Fibroblast of skin of right quadriceps (primary cell): ENCODE results near the gene RASSF3.
"Not testable (repeated sequence)": the region's sequence is repeated elsewhere in the genome, so short reads cannot be mapped to it uniquely, and the experiment has no call there.

ENCODE experiments used
- DNase-seq: peaks from one replicate; pipeline ENCODE4 v3.0.0-alpha.2; 2013

The RASSF3 gene

GRCh38 chr12:64672925-64673409 is 62.7 kb downstream of the RASSF3 start:
- peak; percentile 61 for DNase-seq

DNA sequence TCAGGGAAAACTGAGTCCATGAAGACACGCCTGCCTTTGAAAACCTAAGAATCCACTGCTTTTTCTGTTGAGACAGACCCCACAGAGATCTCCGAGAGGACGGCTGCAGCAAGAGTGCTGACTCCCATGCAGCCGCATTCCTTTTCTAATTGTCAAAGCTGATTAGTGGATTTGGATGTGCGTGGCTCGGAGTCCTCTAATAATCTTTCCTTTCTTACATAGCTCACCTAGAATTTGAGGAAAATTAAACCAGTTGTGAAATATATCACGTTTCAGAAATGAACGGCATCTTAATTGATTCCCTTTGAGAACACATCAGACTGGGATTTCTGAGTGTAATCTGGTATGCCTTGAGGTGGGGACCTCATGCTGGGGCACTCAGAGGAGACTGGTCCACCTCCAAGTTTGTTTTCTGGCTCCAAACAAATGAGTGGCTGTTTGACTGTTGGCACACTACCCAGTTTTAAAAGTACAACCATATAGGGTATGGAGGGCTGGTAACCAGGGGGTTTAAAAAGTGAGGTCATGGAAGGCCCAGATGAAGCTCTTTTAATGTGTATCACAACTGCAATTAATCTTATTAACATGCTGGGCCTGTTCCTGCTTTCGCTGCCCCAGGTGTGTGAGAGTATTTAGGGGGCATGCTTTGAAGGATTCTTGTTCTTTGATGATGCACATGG is 63.3 kb downstream of the RASSF3 start:
- DNase-seq = peak; percentile 80

GRCh38 chr12:64674367-64674922 is 64.2 kb downstream of the RASSF3 start:
- no peak for DNase-seq

DNA sequence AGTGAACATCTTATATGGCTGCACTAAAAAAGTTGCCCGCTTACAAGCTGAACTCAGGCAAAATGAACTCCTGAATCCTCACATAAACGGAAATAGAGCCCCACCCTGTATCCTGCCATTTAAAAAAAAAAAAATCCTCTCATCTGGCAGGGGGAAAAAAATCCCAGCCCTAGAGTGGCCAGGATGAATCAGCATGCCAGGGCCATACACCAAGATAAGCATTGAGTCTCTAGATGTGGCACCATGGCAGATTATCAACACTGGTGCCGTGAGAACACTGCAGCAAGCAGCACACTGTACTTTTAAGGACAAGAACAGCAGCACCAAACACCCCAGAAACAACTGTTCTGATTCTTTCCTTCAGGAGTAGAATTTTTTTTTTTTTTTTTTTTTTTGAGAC is 65.5 kb downstream of the RASSF3 start:
- peak; percentile 22 for DNase-seq

DNA sequence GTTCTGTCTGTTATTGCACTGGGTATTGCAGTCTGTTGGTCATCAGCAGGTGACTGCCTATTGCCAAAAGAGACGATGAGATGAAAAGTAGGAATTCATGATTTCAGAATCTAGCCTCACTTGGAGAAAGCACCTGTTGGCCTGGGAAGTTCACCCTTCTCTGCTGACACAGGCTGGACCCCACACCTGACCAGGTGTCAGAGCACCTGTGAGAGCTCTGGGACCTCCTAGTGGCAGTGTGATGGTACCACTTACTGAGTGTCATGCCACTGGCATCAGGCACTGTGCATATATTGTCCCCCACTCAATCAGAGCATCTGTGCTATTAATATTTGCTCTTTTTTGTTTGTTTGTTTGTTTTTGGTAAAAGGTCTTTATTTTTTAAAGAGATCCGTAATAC is 68.0 kb downstream of the RASSF3 start:
- no peak for DNase-seq

GRCh38 chr12:64678835-64679234 is 68.5 kb downstream of the RASSF3 start:
- no peak for DNase-seq

DNA sequence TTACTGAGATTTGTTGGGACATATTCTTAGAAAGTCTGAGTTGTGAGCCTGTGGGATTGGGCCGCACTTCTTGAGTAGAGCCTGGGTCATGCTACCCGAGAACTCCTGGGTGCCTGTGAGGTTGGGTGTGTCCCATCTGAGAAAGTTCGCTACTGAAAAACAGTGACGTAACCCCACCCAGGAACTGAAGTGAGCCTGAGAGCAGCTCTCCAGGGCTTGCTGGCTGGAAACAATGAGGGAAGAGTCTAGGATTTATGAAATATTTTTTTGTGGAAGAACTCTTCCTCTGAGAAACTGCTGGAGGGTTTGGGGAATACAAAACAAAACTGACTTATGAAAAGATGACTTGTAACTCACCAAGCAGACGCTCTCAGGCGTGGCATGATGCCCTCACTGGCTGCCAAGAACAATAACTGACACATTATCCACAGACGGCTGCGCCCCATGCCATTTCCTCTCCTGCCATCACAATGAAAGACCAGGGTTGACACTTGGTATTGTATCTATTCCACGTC is 69.2 kb downstream of the RASSF3 start:
- DNase-seq = peak; percentile 25

DNA sequence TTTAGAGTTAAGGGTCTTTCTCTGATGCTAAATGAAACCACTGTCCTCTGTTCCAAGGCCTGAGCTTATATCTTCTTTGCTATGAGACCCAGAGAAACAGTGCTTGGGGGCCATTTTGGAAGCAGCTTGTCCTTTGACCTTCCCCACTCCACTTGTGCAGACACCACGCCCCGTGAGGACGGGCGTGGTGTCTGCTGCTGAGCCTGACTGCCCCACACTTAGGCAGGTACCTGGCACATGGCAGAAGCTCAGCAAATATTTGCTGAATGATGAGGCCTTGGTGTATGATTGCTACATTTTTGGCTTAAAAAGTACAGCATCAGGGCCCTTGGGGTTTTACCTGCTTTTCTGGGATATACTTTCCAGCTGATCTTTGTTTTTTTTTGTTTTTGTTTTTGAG is 69.9 kb downstream of the RASSF3 start:
- DNase-seq = no peak

- DNase-seq = no peak
Measured at GRCh38 chr12:64681200-64682052, 71.1 kb downstream of the RASSF3 start.

- peak; percentile 74 for DNase-seq
Measured at GRCh38 chr12:64682572-64683277, 72.4 kb downstream of the RASSF3 start.

- DNase-seq = no peak
Measured at GRCh38 chr12:64683816-64684543, 73.7 kb downstream of the RASSF3 start.

DNA sequence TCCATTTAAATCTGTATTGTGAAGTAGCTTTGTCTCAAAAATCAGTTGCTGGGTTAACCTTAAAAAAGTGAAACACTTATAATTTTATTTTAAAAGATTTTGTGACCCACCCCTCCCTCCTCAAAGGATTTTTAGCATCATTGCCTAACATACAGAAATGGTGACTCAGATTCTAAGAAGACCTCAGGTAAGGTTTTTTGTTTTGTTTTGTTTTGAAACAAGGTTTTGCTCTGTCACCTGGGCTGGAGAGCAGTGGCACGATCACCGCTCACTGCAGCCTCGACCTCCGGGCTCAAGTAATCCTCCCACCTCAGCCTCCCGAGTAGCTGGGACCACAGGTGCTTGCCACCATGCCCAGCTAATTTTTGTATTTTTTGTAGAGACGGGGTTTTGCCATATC is 74.8 kb downstream of the RASSF3 start:
- no peak for DNase-seq

- DNase-seq = no peak
Measured at GRCh38 chr12:64685605-64686004, 75.3 kb downstream of the RASSF3 start.

DNA sequence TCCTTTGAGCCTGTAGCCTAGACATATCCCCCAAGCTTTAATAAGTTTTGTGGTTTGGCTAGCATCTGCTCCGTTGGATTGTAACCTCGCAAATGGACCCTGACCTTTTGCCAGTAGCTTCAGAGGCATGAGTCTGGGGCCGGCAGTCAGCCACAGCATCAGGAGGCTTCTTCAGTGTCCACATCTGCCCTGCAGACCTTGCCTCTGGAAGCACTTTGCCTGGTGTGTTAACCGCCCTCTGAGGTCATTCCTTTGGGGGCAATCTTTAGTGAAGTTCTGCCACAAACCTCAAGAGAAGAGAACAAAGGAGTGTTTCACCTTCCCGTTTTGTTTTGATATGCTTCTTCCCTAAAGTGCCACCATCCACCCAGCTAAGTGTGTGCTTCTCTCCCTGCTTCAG is 77.5 kb downstream of the RASSF3 start:
- no peak for DNase-seq

GRCh38 chr12:64688219-64688618 is 77.9 kb downstream of the RASSF3 start:
- no peak for DNase-seq

DNA sequence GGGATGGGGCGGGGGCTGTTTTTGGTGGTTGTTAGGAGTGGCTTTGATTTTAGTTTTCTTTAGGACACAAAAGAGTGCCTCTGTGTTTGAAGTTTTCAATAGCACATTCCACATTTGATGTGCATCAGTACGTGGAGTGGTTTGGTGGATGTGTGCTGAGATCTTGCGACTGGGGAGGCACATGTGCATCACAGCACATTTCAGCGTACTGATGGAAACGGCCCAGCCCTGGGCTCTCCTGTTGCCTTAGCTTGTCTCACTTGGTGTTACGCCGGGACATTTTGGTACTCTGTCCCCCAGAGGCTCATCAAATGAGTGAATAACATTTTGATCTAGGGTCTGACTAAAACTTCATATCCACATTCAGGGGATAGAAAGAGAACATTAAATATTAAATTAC is 78.4 kb downstream of the RASSF3 start:
- DNase-seq = no peak

- DNase-seq = not testable (repeated sequence)
Measured at GRCh38 chr12:64690236-64690635, 79.9 kb downstream of the RASSF3 start.

DNA sequence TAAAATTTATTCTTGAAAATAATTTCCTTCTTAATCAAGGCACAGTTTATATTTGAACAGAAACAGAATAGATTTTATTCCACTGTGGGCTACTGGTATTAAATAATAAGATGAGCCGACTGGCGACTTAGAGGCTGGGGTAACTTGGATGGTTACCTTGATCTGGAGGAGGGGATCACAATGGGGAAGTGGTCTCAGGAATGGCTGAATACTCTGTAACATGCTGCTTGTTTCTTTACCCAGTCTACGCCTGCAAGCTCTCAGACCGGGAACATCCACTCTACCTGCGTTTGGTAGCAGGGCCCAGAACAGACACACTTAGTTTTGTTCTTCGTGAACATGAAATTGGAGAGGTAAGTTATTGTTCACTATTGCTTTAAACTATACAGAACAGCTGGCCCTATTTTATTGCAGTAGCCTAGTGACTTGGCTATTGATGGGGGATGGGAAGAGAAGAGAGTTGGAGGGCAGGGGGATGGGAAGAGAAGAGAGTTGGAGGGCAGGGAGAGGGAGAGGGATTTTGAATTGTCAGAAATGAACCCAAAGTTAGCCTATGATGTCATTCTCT is 81.0 kb downstream of the RASSF3 start:
- no peak for DNase-seq

DNA sequence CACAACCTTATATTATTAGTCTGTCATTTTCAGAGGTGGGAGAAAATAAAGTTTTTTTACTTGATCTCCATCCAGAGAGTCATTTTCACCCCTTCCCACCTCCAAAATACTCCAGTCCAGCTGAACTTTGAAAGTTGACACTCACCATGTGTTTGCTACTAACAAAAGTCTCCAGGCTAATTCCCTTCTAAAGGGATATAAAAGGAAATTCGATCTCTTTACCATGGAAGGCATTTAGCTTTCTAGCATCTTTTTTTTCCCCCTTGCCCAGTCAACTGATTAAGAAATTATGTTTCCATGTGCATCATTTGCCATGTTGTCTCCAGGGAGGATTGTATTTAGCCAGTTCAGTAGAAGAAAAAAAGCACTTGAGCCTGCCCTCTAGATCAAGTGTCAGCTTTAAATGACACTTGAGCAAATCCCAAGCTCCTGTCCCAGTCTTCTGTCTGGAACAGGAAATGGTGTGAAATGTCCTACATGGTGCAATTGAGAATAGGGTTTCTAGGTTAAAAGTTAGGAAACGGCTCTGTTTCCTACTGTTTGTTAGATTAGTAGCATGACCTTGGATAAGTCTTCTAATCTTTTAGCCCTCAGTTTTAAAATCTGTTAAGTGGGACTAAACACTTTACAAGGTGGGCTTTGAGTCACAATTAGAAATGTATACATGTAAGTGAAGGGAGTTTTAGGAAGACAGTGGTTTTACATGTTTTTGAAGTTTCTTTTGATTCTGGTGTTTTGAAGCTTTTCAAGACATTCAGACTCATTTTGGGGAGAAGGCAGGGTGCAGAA is 81.7 kb downstream of the RASSF3 start:
- peak; percentile 47 for DNase-seq

- no peak for DNase-seq
Measured at GRCh38 chr12:64694130-64695040, 84.1 kb downstream of the RASSF3 start.
